ENCODE measurements around the gene YKT6. TPM values are rescaled to one million over a fixed set of nuclear protein-coding genes. Genes with fewer than 3 reads are reported as not detected.

YKT6 gene
- total RNA-seq, 4 donors from 2014 or later, result 12.4 to 85.3 (median 49.4) TPM

DNA sequence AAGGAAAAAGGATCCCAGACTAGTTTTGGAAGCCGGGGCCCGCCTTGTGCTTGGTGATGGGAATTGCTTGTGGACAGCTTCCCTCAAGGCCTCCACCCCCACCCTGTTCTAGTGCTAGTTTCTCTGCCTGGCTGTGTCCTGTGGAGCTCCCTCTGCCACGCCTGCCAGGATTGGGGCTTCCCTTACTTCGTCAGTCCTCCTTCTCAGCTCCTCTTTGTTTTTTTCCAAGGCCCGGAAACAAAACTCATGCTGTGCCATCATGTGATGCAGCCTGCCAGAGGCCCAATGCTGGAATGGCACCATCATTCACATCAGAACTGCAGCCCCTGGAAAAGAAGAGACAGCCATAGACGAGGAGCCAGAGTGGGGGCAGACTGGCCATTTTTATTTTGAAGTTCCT is 11.2 kb downstream of the YKT6 start:
- H3K4me3 ChIP-seq, result no peak overlapping the region
- H3K27me3 ChIP-seq, result no peaks in the 10 kb centered on the region
- no peaks in the 10 kb centered on the region for H3K4me1 ChIP-seq
- no peak overlapping the region for H3K27ac ChIP-seq
- DNase-seq, result no peak
- intact Hi-C loops (cut with DNase I; ENCODE audit: low total_unique reads), result no loop called here
- no peaks in the 10 kb centered on the region for H3K9me3 ChIP-seq
- no peak for TF ChIP-seq POLR2A (IDR thresholded peaks at IDR 0.05)
- TF ChIP-seq, protein P1, sequence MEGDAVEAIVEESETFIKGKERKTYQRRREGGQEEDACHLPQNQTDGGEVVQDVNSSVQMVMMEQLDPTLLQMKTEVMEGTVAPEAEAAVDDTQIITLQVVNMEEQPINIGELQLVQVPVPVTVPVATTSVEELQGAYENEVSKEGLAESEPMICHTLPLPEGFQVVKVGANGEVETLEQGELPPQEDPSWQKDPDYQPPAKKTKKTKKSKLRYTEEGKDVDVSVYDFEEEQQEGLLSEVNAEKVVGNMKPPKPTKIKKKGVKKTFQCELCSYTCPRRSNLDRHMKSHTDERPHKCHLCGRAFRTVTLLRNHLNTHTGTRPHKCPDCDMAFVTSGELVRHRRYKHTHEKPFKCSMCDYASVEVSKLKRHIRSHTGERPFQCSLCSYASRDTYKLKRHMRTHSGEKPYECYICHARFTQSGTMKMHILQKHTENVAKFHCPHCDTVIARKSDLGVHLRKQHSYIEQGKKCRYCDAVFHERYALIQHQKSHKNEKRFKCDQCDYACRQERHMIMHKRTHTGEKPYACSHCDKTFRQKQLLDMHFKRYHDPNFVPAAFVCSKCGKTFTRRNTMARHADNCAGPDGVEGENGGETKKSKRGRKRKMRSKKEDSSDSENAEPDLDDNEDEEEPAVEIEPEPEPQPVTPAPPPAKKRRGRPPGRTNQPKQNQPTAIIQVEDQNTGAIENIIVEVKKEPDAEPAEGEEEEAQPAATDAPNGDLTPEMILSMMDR (IDR thresholded peaks at IDR 0.05), result no peak
- H3K36me3 ChIP-seq, result no peaks in the 10 kb centered on the region

DNA sequence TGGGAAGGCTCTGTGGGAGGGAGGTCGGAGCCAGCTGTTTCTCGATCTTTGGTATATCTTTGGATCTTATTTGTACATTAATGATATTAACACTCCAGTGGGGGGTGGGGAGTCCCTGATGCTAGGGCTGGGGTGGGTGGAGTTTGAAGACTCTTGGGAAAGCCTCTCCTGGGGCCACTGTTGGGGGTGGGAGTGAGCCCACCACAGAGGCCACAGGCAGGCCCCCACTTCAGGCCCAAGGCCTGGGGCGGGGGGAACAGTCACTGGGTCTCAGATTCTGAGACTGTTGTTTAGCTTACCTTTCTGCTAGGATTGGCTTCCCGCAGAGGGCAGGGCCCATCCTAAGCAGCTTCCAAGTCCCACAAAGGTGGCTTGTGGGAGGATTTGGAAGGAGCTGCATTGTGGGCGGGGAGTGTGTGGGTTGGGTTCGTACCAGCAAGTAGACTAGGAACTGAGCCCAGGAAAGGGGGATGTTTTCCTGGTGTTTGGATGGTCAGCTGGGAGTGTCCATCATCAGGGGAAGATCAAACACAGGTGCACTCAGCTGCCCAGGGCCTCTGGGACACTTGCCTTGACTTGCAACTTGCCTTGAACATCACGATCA is 11.9 kb downstream of the YKT6 start:
- intact Hi-C loops (cut with DNase I; ENCODE audit: low total_unique reads), result no loop called here
- H3K27ac ChIP-seq, result no peak overlapping the region
- H3K27me3 ChIP-seq, result no peaks in the 10 kb centered on the region
- no peaks in the 10 kb centered on the region for H3K9me3 ChIP-seq
- no peaks in the 10 kb centered on the region for H3K4me1 ChIP-seq
- no peak for DNase-seq
- TF ChIP-seq, protein P1 (IDR thresholded peaks at IDR 0.05), result no peak
- TF ChIP-seq POLR2A (IDR thresholded peaks at IDR 0.05), result no peak
- H3K4me3 ChIP-seq, result no peak overlapping the region
- H3K36me3 ChIP-seq, result no peaks in the 10 kb centered on the region

DNA sequence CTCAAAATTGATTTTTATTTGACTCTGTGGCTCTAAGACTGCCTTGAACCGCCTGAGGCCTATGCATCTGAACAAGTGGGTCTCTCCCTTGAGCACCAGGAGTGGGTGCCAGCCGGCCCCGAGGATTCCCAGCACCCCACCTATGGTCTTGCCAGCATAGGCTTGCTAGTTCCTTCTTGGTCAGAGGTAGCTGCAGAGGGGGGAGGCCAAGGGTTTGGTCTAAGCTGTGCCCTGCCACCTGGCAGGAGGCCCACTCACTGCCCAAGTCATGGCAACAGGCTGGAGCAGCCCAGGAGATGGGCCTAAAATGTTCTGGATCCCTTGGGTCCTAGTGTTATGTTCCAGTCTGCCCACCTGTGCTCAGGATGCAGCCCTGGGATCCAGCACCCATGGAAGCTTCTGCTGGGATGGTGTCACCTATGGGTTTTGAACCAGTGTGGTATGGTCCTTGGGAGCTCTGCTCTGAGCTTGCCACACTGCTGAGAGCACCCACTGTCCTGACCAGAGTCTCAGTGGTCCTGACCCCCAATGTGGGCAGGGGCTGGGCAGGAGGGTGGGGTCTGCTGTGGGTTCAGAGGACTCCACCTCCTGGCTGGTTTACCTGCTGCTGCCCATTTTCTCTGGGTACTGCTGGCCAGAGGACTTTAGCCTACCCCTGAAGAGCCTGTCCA is 12.6 kb downstream of the YKT6 start:
- intact Hi-C loops (cut with DNase I; ENCODE audit: low total_unique reads), result no loop called here
- Histone ChIP-seq H3K36me3 (no peaks in the 10 kb centered on the region), H3K4me3 (no peak overlapping the region), H3K4me1 (no peaks in the 10 kb centered on the region), H3K27ac (no peak overlapping the region), H3K9me3 (no peaks in the 10 kb centered on the region), H3K27me3 (no peaks in the 10 kb centered on the region)
- no peak for DNase-seq
- no peak for TF ChIP-seq POLR2A (IDR thresholded peaks at IDR 0.05)
- TF ChIP-seq, protein P1 (IDR thresholded peaks at IDR 0.05), result no peak

DNA sequence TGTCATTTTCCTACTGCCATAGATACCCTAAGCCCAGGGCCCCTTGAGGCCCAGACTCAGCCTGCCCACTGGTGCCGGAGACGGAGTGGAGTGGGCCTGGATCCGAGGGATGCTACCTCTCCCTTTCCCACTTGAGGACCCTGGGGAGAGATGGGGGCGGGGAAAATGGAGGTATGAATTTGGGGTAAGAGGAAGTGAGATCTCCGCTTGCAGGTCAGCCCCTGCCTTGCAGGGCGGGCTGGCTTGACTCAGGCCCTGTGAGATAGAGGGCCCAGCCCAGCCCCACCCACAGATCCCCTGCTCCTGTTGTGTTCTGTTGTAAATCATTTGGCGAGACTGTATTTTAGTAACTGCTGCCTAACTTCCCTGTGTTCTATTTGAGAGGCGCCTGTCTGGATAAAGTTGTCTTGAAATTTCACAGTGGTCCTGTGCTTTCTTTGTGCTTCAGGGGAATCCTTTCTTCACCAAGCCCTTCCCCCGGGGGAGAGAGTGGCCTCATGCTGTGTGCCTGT is 13.2 kb downstream of the YKT6 start:
- no peaks in the 10 kb centered on the region for H3K27me3 ChIP-seq
- no peak overlapping the region for H3K27ac ChIP-seq
- intact Hi-C loops (cut with DNase I; ENCODE audit: low total_unique reads), result no loop called here
- H3K9me3 ChIP-seq, result no peaks in the 10 kb centered on the region
- no peak overlapping the region for H3K4me3 ChIP-seq
- DNase-seq, result no peak
- H3K36me3 ChIP-seq, result no peaks in the 10 kb centered on the region
- TF ChIP-seq, protein P1 (IDR thresholded peaks at IDR 0.05), result no peak
- TF ChIP-seq POLR2A (IDR thresholded peaks at IDR 0.05), result no peak
- no peaks in the 10 kb centered on the region for H3K4me1 ChIP-seq

DNA sequence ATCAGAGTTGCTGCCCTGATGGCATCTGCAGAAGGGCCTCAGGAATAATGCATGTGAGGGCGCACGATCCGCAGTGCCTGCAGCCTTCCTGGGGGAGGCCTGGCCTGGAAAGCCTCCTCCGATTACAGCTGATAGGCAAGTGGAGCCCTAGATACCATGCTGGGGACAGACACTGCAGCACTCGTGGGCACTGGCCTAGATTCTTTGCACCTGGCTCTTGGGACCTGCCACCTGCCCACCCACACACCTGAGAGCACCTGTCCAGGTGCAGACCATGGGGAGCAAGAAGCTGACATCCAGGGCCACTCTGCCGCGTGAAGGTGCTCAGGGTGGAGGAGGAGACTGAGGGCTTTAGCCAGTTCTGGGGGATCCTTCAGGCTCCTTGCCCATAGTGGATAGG is 14.8 kb downstream of the YKT6 start:
- intact Hi-C loops (cut with DNase I; ENCODE audit: low total_unique reads), result no loop called here
- Histone ChIP-seq H3K4me3 (no peak overlapping the region), H3K27me3 (no peaks in the 10 kb centered on the region), H3K36me3 (no peaks in the 10 kb centered on the region), H3K4me1 (no peaks in the 10 kb centered on the region), H3K9me3 (no peaks in the 10 kb centered on the region), H3K27ac (no peak overlapping the region)
- DNase-seq, result no peak
- TF ChIP-seq, protein P1 (IDR thresholded peaks at IDR 0.05), result no peak
- no peak for TF ChIP-seq POLR2A (IDR thresholded peaks at IDR 0.05)

All from uterus (tissue), 4 donors.